ENCODE data around the gene PAIP2B.
"Not testable (repeated sequence)": the region's sequence is repeated elsewhere in the genome, so short reads cannot be mapped to it uniquely, and the experiment has no call there.

PAIP2B gene

GRCh38 chr2:71216501-71216900 lies 10.4 kb downstream of the PAIP2B start:
- no peak for DNase-seq (ENCODE audit: low spot score)

DNA sequence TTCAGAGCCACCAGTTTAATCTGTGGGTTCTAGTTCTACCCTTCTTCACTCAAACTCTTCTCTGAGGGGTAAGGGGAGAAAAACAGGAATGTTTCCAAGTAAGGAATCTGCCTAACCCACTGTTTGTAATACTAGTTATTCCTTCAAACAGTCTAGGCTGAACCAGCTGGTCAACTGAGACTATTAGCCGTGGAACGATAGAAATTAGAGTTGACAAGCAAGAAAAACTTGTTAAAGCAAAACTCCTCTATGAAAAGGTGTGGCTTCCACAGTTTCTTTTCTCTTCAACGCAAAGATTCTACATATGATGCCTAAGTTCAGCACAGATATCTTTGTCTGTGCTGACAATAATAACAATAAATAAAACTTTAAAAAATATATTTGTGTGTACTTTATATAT lies 11.5 kb downstream of the PAIP2B start:
- DNase-seq (ENCODE audit: low spot score) = no peak

DNA sequence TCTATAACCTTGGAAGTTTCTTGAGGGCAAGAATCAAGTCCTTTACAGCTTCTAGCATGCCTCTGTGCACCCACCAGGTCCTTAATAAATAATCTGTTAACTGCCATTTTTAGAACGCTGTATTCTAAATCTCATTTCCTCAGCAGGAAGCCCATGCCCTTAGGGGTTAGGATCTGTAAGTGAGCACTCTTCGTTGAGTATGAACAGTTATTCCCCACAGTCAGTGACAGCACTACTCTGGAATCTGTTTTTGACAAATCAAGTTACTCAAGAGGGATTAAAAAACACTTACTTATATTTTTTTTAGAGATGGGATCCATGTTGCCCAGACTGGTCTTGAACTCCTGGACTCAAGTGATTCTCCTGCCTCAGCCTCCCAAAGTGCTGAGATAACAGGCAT lies 14.6 kb downstream of the PAIP2B start:
- no peak for DNase-seq (ENCODE audit: low spot score)

DNA sequence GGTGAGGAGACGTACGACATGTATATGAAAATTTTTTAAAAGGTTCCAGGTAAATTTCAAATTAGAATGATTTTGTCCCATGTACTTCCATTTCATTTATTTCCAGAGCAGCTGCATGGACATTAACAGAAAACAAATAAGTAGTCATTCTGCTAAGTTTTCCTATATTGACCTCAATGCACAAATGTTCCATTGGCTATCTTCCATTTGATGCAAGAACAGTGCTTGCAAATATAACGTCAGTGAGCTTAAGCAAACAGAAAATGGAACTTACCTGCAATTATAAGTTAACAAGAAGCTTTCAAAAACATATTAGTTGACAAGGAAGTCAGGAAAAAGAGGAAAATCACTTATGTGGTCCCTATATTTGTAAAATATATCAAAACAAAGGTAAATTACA lies 16.6 kb downstream of the PAIP2B start:
- DNase-seq (ENCODE audit: low spot score) = no peak

DNA sequence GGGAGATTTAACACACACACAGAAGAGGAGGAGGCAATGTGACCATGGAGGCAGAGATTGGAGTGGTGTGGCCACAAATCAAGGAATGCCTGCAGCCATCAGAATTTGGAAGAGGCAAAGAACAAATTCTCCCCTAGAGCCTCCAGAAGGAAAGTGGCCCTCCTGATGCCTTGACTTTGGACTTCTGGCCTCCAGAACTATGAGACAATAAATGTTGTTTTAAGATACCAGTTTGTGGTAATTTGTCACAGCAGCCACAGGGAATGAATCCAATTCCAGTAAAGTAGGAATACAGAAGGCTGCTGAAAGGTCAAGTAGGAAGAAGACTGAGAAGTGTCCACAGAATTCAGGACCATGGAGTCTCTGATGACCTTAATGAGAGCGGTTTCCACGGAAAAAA lies 18.1 kb downstream of the PAIP2B start:
- DNase-seq (ENCODE audit: low spot score) = no peak

- no peak for DNase-seq (ENCODE audit: low spot score)
These were observed 19.3 kb downstream of the PAIP2B start for GRCh38 chr2:71207601-71208000.

DNA sequence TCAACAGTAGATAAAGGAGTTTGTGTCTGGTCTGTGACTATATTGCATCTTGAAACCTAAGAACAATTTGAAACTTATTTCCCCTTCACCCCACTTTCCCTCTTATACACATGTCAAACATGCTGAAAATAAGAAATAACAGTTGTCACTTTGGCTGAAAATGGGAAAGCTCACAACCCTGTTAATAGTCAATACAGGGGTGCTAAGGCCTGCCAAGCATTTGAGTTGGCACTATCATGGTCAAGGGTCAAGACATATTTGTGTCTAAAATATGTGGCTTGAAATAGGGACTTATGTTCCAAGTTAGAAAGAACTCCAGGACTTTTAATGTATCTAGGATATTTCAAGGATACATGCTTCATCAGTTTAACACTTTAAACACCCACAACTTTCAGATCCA lies 20.6 kb downstream of the PAIP2B start:
- DNase-seq (ENCODE audit: low spot score) = no peak

GRCh38 chr2:71191570-71191943 lies 35.3 kb downstream of the PAIP2B start:
- no peak for DNase-seq (ENCODE audit: low spot score)

DNA sequence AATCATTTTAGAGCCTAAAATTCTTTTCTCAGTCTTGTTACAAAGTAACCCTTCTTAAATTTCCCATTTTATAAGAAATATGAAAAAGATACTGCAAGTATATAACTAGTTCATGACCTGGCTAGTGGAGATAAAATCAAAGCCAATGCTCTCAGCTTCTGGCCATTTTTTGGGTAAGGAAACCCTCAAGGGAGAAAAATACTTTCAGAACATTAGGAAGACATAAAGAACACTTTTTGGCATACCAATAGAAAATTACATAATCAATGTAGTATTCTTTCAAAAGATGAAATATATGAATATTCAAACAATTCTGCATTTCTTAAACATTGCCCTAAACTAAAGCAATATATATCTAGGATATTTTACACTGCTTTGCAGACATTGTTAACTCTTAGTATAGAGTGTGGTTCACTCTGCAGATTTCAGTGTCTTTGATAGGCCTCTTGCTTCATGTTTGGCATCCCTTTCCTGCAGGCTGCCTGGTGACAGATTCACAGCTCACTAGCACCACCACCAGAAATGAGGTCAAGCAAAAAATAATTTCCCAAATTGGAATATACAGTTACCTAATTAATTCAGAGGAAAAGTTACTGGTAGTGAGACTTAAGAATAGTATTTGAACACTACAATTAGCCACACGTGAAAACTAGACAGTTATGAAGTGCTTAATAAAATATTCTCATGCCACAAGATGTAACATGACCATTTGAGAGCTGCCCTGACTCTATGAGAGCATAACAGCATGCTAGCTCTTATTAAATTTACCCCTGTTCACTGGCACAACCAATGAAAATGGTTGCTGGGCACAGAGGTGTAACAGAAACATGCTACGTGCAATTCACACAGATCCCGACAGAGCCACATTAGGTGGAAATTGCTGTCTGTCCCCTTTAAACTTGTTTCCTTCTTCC lies 36.0 kb downstream of the PAIP2B start:
- DNase-seq (ENCODE audit: low spot score) = no peak

DNA sequence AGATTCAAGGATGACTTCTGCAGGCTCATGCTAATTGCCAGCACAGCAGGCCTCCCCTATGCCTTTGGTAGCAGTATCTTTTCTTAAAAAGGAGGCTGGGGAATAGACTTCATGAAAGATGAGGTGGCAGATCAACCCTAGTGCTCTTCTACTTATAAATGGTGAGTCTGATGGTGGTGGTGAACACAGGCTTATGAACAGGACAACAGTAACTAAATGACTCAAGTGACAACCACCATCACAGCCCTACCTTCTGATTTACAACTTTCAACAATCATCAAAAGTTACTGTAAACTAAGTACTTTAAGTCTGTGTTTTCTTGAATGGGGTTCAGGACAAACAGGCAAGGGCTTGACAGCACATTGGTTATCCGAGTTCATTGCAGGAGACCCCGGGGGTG lies 39.3 kb downstream of the PAIP2B start:
- no peak for DNase-seq (ENCODE audit: low spot score)

DNA sequence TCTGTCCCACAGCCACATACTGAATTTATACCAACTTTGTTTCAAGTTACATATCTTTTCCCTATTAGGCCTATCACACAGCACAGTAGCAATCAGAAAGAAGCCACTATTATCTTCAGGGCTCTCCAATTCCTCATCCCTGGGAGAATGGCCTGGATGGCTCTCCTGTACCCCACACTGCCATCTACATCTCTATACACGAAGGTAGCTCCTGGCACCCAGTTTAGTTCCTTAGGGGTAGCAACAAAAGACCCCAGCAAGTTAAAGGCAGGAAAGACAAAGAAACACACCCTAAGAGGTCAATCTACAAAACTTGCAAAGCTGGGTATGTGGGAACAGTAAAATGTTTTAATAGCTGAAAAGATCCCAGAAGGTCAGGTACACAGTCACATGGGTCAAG lies 39.9 kb downstream of the PAIP2B start:
- DNase-seq (ENCODE audit: low spot score) = no peak

DNA sequence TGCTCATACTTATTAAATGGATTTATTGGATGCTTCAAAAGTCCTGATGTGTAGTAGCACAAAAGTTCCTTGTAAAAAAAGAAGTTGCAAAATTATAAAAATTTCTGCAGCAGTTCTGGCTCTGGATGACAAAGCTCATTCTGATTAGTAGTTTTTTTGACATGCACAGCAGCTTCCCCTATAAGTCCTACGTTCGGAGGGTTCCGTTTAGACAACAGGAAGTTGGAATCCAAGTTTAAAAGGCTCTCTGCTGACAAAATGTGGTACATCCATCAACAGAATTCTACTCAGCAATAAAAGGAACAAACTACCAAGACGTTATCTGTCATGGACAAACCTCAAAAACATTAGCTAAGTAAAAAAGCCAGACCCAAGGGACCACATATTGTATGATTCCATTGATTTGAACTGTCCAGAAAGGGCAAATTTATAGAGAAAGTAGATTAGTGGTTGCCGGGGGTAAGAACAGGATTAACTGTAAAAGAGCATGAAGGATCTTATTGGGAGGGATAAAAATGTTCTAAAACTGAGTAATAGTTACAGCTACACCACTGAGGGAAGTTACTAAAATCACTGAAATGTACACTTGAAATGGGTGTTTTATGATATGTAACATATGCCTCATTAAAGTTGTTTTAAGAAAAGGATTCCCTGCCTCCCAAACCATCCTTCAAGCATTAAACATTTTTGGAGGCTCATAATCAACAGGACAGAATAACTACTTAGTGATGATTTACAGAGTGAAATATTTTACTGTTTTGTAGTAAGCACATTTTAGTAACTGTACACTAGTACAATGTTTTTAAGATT lies 43.4 kb downstream of the PAIP2B start:
- DNase-seq (ENCODE audit: low spot score) = not testable (repeated sequence)

DNA sequence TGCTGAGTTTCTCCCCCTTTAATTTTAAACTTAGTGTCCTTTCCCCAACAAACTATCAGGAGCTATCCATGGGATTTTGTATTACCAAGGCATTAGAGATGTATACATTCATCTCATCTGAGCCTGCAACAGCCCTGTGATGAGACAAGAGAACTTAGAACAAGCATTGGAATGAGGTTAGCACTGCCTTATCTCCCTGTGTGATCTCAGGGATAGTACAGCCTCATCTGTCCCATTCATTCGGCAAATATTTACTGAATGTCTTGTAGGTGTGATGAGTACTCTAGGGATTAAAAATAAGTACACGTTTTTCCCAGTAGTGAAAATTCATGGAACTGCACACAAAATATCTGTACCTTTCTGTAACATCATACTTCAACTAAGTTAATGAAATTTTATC lies 45.6 kb downstream of the PAIP2B start:
- DNase-seq (ENCODE audit: low spot score) = no peak

- DNase-seq (ENCODE audit: low spot score) = not testable (repeated sequence)
These were observed 48.1 kb downstream of the PAIP2B start for GRCh38 chr2:71178836-71179235.

DNA sequence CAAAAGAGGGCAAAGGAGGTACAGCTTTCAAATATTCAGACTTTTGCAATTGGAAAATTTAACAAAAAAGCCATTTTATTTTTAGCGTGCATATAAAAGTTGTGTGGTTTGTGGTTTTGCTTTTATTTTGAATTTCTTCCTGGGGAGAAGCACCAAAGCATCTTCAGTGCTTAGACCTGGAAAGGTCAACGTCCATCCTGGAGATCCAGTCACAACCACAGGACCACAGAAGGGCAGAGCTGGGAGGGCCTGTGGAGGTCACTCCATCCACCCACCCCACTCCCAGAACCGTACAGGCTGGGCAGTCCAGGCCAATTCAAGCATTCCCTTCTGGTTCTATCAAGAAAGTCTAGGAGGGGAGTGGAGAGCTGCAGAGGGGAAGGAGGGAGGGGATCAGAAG lies 52.7 kb downstream of the PAIP2B start:
- DNase-seq (ENCODE audit: low spot score) = no peak

- no peak for DNase-seq (ENCODE audit: low spot score)
These were observed 53.8 kb downstream of the PAIP2B start for GRCh38 chr2:71173096-71173495.

GRCh38 chr2:71166812-71167211 lies 60.1 kb downstream of the PAIP2B start:
- DNase-seq (ENCODE audit: low spot score) = no peak

DNA sequence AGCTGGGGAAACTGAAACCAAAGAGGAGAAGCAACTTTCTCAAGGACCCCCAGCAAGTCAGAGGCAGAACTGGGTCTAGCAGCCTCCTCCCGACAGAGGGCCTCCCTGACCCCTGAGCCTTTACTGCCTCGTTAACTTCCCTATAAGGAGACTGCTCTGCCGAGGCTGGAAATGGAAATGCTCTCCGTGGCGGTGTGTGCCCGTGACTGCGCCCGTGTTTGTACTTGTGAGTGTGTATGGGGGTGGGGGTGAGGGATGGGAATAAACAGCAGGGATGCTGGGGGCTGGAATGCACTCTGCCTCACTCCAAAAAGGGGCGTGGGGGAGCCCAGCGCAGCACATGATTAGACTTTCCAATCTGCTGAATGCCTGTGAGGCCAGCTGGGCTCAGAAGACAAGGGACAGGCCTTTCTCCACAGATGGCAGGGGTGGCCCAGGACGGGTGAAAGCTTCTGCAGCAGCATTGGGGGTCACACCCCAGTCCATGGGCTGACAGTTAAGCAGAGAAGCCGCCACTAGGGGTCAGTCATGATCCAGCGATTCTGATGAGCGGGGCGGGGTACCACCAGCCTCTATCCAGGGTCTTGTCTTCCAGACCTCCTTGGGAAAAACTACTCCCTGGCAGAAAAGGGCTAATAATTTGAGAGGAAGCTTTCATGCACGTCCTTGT lies 69.6 kb downstream of the PAIP2B start:
- DNase-seq (ENCODE audit: low spot score) = peak; percentile 62

GRCh38 chr2:71156573-71156972 lies 70.3 kb downstream of the PAIP2B start:
- no peak for DNase-seq (ENCODE audit: low spot score)

GRCh38 chr2:71155846-71156245 lies 71.1 kb downstream of the PAIP2B start:
- no peak for DNase-seq (ENCODE audit: low spot score)

DNA sequence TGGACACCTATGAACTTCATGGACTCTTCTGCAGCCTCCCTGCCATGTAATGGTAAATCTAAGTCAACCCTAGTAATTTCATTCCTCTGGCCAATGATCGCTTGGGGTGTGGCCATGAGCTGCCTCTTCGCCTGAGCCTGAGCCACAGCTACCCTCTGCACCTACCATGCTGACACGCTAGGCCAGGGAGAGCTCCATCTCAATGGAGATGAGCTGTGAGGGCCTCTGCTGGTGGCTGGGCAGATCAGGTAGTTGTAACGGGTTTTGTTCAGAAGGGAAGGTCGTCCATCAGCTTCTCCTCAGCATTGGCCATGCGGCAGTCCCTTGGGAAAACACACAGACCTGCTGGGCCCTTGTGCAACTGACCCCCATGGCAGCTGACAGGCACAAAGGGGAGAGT lies 72.1 kb downstream of the PAIP2B start:
- DNase-seq (ENCODE audit: low spot score) = no peak

- DNase-seq (ENCODE audit: low spot score) = no peak
These were observed 72.6 kb downstream of the PAIP2B start for GRCh38 chr2:71154279-71154678.
